Fibroblast of pulmonary artery (primary cell): ENCODE results near the gene NPLOC4.

ENCODE experiments used
- DNase-seq: peaks from one replicate; pipeline ENCODE4 v3.0.0-alpha.2; 2010; ENCODE audit warnings: low read depth
- H3K4me3 ChIP-seq: replicated peaks from 2 replicates; pipeline ENCODE4 v1.5.1; 2011; ENCODE audit warnings: low read depth, mild to moderate bottlenecking, control low read depth, low read length, moderate library complexity
- TF ChIP-seq, protein P1 (sequence below): IDR thresholded peaks from 2 replicates; pipeline ENCODE4 v1.5.1; 2011; ENCODE audit warnings: mild to moderate bottlenecking, control low read depth, low read length, inconsistent platforms; ENCODE audit errors: missing control alignments

The NPLOC4 gene

DNA sequence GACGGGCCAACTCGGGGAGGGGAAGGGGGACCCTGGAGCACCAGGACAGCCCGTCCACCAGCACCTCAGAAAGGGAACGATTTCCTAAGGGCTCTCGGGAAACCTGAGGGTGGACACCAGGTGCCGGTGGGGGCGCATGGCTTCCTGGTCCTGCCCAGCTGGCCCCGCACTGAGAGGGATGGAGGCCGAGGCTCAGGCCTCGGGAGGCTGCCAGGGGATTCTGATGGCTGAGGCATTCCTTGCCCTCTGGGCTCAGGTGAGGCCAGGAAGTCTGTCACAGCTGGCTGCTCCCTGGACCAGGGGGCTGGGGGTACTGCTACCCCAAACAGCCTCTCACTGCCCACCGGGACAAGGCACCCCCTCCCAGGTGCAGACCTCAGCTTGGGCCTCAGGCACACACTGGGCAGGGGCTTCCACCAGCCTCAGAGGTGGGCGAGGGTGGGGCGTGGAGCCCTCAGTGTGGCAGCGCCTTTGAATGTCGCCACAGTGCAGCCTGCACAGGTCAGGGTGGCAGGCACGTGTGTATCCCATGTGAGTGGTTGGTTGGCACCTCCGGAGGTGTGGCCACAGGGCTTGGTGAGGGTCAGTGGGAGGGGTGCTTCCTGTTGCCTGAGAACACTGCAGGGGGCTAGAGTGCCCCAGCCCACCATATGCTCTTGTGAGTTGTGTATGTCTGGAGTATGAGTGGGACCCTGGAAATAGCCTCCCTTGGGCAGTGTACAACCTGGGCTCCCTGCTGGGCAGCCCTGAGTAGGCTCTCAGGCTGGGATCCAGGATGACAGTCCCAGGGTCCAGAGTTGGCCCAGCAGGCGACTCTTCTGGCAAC is 112.7 kb downstream of the NPLOC4 start:
- H3K4me3 ChIP-seq, result no peak overlapping the region
- DNase-seq, result no peak
- TF ChIP-seq, protein P1, sequence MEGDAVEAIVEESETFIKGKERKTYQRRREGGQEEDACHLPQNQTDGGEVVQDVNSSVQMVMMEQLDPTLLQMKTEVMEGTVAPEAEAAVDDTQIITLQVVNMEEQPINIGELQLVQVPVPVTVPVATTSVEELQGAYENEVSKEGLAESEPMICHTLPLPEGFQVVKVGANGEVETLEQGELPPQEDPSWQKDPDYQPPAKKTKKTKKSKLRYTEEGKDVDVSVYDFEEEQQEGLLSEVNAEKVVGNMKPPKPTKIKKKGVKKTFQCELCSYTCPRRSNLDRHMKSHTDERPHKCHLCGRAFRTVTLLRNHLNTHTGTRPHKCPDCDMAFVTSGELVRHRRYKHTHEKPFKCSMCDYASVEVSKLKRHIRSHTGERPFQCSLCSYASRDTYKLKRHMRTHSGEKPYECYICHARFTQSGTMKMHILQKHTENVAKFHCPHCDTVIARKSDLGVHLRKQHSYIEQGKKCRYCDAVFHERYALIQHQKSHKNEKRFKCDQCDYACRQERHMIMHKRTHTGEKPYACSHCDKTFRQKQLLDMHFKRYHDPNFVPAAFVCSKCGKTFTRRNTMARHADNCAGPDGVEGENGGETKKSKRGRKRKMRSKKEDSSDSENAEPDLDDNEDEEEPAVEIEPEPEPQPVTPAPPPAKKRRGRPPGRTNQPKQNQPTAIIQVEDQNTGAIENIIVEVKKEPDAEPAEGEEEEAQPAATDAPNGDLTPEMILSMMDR, result no peak

DNA sequence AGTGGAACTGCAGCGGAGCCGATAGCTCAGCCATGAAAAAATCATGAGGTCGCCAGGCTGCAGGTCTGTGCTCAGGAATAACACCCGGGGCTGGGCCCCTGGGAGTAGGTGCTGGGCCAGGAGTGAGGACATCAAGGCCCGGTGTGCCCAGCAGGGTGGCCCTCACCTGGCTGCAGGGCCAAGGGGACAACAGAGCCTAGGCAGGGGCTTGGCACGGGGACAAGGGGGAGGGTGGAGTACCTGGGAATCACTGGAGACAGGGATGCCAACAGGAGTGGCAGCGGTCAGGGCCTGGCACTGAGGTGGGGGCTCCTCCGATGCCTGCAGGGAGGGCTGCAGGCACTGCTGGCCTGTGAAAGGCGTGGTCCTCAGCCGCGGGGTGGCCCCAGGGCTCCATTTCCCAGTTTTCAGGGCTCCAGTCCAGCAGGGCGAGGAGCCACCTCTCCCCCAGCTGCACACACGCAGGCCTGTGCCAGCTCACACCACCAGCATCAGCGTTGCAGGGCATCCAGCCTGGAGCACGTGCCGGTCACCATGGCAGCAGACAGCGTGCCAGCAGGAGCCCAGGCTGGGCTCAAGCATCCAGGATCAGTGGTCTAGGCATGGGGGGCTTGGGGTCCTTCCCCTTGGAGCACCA is 113.4 kb downstream of the NPLOC4 start:
- H3K4me3 ChIP-seq, result no peak overlapping the region
- TF ChIP-seq, protein P1, result no peak
- DNase-seq, result no peak

DNA sequence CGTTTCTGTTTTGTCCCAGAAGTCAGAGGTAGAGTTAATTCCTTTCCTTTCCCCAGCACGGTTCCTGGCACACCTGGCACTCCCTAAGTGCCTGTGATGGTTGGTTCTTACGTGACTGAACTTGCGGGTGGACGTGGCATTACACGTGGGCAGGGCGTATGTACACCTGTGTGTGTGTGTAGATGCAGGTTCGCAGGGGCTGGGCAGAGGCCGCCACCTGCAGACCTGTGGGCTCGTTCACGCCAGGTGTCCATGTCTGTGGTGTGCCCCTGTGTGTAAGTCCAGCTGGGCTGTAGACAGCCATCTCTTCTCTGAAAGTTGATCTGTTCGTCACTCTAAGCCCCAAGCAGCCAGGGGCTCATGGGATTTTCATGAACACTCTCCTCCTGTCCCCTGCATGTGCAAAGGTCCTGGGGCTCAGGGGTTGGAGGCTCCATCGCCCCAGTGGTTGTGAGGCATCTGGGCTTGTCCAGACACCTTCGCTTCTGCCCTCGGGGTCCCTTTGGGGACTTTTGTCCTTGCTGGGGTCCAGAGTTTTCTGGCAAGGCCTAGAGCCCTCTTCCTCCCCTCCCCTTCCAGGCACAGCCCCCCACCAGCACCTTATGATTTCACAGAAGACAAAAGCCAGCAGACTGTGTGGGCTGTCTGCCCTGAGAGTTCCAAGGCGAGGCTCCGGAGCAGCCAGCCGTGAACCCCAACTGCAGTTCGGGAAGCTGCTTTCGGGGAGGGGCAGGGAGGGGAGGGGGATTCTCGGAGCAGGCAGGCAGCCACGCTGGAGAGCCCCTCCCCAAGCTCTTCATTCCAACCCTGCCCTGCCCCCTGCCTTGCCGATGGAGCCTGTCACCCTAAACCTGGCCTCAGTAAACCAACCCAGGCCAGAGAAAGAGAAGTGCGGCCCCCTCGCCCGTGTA is 114.2 kb downstream of the NPLOC4 start:
- no peak overlapping the region for H3K4me3 ChIP-seq
- DNase-seq, result peak; percentile 42
- TF ChIP-seq, protein P1, result peak; percentile 31

DNA sequence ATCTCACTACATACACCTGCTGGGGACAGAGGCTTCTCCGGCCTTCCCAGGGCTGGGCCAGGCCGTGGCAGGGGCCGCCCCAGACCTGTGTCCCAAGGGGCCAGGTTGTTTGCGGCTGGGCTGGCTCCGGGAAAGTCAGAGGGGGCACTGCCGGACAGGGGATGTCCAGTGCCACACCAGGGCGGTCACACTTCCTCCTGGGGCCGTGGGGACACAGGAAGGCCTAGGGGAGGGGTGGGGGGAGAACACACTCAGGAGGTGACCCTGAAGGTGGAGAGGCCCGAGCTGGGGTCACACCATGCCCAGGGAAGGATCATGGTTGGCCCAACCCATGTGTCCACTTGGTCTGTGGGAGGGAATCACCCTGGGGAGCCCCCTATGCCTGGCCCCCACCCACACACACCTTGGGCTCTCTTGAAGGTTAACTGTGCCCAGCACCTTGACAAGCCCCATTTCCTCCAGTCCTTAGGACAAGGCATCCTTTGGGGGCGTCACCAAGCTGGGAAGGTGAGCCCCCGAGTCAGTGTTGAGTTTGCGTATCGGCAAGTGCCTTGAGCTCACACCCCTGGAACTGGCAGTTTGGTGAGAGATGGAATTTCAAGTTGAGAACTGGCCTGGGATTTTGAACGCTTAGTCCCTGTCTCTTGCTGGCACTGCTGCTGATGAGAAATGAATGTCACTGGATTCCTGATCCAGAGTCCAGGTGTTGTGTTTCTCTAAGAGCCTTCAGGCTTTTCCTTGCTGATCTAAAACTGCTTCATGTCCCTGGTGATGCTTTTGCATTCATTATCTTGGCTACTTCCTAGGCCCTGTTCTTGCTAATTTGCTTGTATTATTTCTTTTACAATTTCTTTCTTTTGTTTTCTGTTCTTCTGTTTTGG is 116.7 kb downstream of the NPLOC4 start:
- DNase-seq, result no peak
- TF ChIP-seq, protein P1, result no peak
- H3K4me3 ChIP-seq, result no peak overlapping the region

DNA sequence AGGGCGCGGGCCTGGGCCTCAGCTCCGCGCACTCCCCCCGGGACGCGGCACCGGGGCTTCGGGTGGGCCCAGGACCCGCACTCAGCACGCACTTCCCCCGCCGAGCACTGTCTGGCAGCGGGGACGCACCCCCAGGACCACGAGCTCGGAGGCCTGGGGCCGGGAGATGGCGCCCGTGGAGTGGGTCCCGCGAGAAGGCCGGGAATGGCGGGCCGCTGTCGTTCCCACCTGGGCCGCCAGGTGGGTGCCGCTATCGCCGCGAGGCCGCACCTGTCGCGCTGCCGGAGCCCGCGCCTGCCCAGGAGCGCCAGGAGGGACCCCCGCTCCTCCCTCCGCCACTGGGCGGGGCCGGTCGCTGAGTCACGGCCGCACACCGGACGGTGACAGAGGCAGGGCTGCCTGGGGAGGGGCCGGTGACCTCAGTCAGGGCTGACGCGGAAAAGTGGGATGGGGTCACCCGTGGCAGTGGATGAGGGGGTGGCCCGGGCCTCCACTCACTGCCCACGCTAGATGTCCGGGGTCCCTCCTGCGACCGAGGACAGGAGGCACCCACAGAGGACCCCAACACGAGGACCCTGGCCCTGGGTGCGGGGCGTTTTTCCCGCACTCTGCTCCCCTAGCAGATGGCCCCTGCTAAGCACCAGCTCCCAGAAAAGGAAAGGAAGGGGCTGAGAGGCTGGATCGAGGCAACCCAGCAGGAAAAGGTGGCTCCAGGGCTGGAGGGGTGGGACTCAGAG is 117.5 kb downstream of the NPLOC4 start:
- TF ChIP-seq, protein P1, result no peak
- DNase-seq, result no peak
- peak overlapping the region; percentile 24 for H3K4me3 ChIP-seq
